Middle frontal gyrus (tissue), 1 donor: ENCODE data around the gene DHX38.

ENCODE experiments used
- DNase-seq: peaks from one replicate; pipeline ENCODE4 v3.0.0-alpha.2; 2015; ENCODE audit warnings: low spot score; ENCODE audit errors: extremely low spot score

Gene DHX38

GRCh38 chr16:72083778-72084404 lies 9.8 kb upstream of the DHX38 start:
- no peak for DNase-seq

- DNase-seq: no peak
Measured at GRCh38 chr16:72084445-72084844, 9.2 kb upstream of the DHX38 start.

GRCh38 chr16:72085002-72085401 lies 8.6 kb upstream of the DHX38 start:
- no peak for DNase-seq

- DNase-seq: no peak
Measured at GRCh38 chr16:72091217-72091616, 2.4 kb upstream of the DHX38 start.

DNA sequence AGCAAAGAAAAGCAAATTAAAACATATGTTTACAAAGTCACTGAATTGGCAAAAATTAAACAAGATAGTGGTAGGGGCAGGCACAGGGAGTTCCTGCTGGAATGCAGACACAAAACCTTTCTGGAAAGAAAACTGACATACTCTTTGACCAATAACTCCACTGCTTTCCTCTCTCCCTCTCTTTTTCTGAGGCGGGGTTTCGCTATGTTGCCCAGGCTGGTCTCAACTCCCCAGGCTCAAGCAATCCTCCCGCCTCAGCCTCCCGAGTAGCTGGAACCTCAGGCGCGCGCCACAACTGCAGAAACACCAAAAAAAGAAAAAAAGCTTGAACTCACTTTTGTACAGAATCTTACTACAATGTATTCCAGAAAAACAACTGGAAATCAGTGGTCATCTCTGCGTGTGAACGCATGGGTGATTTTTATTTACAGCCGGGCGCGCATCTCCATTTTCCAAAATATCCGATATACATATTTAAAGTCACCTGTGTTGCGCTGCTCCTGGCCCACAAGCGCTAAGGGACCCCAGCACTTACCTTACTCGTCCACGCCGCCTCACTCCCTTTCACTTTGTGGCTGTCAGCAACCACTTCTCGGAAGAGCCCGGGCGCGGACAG lies 707 bp upstream of the DHX38 start:
- no peak for DNase-seq

DNA sequence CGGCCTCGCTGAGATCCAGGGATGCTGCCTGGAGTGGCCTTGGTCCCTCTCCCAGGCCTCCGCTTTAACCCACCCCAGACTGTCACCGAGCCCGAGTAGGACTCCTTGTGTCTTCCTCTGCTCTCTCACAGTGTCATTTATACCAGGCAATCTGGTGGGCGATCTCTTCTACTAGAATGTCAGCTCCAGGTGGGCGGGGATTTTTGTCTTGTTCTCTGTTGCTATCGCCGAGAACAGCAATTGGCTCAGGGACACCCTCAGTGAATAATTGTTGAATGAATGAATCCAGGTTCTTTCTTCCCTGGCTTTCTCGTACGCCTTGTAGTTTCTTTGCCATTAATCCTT lies 591 bp downstream of the DHX38 start:
- DNase-seq: no peak

GRCh38 chr16:72098936-72099335 lies 5.3 kb downstream of the DHX38 start:
- DNase-seq: no peak

GRCh38 chr16:72099377-72099818 lies 5.8 kb downstream of the DHX38 start:
- peak; percentile 43 for DNase-seq

DNA sequence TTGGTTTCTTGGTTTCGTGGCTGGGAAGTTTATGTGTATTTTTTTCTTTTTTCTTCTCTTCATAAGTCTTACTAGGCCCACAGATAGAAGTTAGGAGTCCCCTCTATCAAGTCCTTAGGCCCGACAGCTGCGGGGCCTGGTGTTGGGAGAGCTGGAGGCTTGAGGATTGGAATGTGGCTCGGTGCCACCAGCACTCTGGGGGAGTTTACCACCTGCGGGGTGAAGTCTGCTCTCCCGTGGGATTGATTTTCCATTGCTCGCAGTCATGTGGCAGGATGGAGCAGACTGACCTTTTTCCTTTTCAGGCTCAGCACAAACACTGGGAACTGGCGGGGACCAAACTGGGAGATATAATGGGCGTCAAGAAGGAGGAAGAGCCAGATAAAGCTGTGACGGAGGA lies 7.5 kb downstream of the DHX38 start:
- DNase-seq: no peak

- no peak for DNase-seq
Measured at GRCh38 chr16:72104905-72105304, 11.3 kb downstream of the DHX38 start.

- no peak for DNase-seq
Measured at GRCh38 chr16:72105978-72106377, 12.3 kb downstream of the DHX38 start.

DNA sequence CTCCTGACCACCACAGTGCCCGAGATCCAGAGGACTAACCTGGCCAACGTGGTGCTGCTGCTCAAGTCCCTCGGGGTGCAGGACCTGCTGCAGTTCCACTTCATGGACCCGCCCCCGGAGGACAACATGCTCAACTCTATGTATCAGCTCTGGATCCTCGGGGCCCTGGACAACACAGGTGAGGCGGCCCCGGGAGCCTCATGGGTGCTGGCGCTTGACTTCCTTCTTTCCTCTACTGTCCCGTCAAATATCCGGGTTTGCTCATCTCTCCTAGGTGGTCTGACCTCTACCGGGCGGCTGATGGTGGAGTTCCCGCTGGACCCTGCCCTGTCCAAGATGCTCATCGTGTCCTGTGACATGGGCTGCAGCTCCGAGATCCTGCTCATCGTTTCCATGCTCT lies 13.7 kb downstream of the DHX38 start:
- DNase-seq: no peak

- DNase-seq: no peak
Measured at GRCh38 chr16:72108353-72109102, 14.9 kb downstream of the DHX38 start.

DNA sequence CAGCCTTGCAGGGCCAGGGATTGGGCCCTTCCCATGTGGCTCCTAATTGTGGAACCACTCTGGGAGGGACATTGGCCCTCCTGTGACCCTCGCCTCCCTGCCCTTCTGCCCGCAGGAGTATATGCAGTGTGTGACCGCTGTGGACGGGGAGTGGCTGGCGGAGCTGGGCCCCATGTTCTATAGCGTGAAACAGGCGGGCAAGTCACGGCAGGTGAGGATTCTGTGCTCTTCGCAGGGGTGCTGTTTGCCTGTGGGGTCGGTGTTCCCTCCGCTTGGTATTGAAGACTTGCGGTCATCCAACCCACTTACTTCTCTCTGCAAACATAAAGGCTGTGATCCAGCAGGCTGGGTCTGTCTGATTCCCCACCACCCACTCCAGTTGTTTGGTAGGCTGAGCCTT lies 15.7 kb downstream of the DHX38 start:
- DNase-seq: no peak

DNA sequence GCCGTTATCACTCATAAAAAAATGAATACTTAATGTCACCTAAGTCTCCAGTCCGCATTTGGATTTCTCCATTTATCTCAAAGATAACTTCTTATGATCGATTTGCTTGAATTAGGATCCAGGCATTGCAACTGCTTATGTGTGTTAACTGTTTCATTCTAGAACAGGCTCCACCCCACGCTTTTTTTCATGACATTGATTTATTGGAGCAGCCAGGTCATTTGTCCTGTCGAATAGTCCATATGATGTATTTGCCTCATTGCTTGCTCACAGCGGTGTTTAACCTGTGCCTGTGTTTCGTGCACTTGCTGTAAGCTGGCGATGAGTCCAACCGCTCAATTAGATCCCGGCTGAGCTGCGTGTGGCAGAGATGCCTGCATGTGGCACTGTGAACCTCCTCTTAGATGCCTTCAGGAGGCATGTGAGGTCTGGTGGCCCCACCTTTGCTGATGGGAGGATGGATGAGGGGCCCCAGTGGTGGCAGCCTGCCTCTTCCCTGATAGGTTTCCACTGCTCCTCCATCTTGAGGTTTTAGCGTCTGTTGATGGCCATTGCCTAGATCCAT lies 16.4 kb downstream of the DHX38 start:
- no peak for DNase-seq

DNA sequence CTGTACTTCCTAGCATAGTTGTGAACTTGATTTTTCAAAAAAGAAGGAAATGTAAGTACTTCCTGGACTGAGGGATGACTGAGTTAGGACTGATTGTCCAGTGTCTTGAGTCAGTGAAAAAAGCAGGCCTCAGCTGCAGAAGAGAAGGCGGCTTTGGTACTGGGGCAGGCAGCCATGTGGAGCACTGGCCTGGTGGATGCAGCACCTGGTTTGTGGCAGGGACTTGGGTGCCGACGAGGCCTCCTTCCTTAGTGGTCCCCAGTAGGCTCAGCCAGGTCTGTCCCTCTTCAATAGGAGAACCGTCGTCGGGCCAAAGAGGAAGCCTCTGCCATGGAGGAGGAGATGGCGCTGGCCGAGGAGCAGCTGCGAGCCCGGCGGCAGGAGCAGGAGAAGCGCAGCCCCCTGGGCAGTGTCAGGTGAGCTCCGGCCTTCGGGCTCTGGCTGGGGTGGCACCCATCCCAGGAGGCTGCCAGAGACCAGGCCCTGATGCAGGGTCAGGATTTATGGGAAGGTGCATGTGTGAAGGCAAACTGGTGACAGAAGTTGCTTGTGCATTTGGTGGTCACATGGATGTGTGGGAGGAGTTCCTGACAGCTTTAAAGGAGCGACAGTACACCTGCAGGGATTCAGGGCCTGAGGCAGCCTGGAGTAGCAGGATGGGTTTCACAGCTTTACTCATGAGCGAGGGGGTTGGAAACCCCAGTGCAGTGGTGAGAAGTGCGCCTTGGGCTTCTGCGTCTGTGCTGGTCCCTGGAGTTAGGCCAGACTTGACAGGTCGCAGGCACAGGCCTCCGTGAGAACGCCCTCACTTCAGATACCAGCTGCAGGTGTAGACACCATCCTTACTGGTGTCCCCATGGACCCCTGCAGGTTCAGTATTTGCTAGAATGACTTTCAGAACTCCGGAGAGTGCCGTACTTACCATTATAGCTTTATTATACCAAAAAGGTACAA lies 17.3 kb downstream of the DHX38 start:
- DNase-seq: no peak

DNA sequence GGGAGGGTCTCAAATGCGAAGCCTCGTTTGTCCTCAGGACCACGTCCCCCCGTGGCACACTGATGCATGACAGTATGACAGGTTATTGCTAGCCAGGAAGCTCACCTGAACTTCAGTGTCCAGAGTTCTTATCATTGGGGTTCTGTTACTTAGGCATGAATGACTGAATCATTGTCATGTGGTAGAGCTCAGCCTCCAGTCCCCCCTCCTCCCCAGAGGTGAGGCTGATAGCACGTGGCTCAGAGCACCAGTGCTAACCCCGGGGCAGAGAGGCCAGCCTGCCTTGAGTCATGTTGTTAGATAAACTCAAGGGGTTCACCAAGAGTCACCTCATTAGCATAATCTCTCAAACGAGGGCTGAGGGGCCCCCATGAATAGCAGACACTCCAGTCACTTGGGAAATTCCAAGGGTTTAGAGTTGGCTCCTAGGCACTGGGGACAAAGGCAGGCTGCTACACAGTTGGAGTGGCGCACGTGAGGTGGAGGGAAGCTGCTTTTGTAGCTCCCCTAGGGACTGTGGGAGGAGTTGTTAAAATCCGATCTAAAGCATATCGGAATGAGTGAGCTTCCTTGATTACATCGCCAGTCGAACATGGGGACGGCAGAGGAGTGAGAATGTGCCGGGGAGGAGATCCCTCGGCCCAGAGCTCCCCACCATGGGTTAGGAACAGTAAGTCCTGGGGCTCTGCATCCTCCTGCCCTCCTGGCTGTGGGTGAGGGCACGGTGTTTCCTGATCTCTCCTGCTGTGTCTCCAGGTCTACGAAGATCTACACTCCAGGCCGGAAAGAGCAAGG lies 18.2 kb downstream of the DHX38 start:
- no peak for DNase-seq

GRCh38 chr16:72112452-72112792 lies 18.8 kb downstream of the DHX38 start:
- DNase-seq: no peak

DNA sequence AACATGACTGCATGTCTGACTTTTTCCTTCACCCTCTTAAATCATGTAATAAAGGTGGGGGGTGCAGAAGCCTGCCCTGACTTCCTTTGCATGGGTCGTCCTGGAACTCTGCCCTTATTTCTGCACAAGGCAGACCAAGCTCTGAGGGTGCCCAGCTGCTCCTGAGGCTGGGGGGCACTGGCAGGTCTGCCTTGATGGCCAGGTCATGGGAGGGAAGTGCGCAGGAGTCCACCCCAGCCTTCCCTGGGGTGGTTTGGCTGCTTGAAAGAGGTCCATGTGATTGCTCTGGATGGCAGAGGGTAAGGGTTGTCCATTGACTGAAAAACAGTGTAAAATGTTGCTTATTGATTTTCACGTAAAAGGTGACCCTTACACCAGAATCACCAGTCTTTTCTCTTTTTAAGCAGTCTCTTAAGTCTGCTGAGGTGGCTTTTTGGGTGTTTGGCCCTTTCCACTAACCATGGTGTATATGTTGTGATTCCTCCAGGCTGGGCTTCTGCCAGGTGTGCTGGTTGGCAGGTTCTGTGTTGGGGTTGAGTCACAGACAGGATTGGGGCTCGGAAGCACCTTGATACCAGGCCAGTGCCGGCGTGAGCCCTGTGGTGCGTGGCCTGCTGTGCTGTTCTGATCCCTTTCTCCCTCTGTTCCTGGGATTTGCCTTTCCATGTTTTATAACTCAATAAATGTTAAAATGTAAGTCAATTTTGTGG lies 19.4 kb downstream of the DHX38 start:
- no peak for DNase-seq

- DNase-seq: no peak
Measured at GRCh38 chr16:72113616-72113945, 19.9 kb downstream of the DHX38 start.
